Adrenal gland (tissue), 19 donors: Measurements from ENCODE around the gene UBL5. TPM values are rescaled to one million over a fixed set of nuclear protein-coding genes. Genes with fewer than 3 reads are reported as not detected.
A peak's percentile ranks its signal among the peaks of the same experiment; 100 is the strongest.
"Not testable (repeated sequence)": the region's sequence is repeated elsewhere in the genome, so short reads cannot be mapped to it uniquely, and the experiment has no call there.

ENCODE experiments used
- DNase-seq, 7 donors: peaks; one replicate each; pipeline ENCODE4 v3.0.0-alpha.2; 2019 to 2020
- H3K27ac ChIP-seq, 5 donors: fragments of 200-600 bp; sonication (generic) in 4 of 5; 1 replicate in 3 of 5; 2 replicates in 2 of 5; pipeline versions ENCODE4 v1.5.1 to v1.8.0; 2016 to 2020; ENCODE audit warnings: mild to moderate bottlenecking in 1 of 5
- H3K27me3 ChIP-seq: fragments of 200-600 bp; 2 replicates; pipeline ENCODE4 v1.8.0; 2021
- H3K36me3 ChIP-seq, 2 donors: fragments of 200-600 bp; replicated peaks in 1 of 2; 1 replicate in 1 of 2; 2 replicates in 1 of 2; pipeline versions ENCODE4 v1.5.1 to v1.8.0; 2018 to 2022
- H3K4me1 ChIP-seq, 2 donors: fragments of 200-600 bp; replicated peaks in 1 of 2; 1 replicate in 1 of 2; 2 replicates in 1 of 2; pipeline versions ENCODE4 v1.5.1 to v1.8.0; 2018 to 2021
- H3K4me3 ChIP-seq, 4 donors: fragments of 200-600 bp; sonication (generic) in 3 of 4; one replicate each; pipeline ENCODE4 v1.5.1; 2016 to 2018
- H3K9me3 ChIP-seq, 3 donors: fragments of 200-600 bp; sonication (generic) in 1 of 3; replicated peaks in 1 of 3; 1 replicate in 2 of 3; 2 replicates in 1 of 3; pipeline versions ENCODE4 v1.5.1 to v1.8.0; 2016 to 2021
- CTCF ChIP-seq, 6 experiments: fragments of 450-650 bp in 4 of 6; fragments of 200-600 bp in 2 of 6; sonication (generic) in 1 of 6; IDR thresholded peaks; 1 replicate in 5 of 6; 2 replicates in 1 of 6; pipeline versions ENCODE4 v1.5.1 to v1.8.0; 2016 to 2021; ENCODE audit warnings: antibody characterized with exemption in 6 of 6, mild to moderate bottlenecking in 2 of 6, moderate library complexity in 1 of 6
- POLR2A ChIP-seq, 2 donors: fragments of 450-650 bp; IDR thresholded peaks; one replicate each; pipeline ENCODE4 v1.6.1; 2017; ENCODE audit warnings: antibody characterized with exemption in 2 of 2, mild to moderate bottlenecking in 2 of 2, moderate library complexity in 1 of 2
- WGBS, 4 donors: extraction: QIAGEN DNeasy Blood & Tissue Kit in 2 of 4; methylation state at CpG; one replicate each; pipeline versions ENCODE4 v1.1.5 to v1.1.7; 2013 to 2017; 5-methylcytosine and 5-hydroxymethylcytosine counted together
- intact Hi-C, 2 donors: fragments of 100-400 bp; cut with DNase I; formaldehyde crosslinking; loops; one replicate each; pipeline versions ENCODE4 v1.14.1 to v1.15.0; 2022 to 2023
- long read RNA-seq, 10 donors: library from polyadenylated mRNA in 3 of 10; unstranded in 2 of 10; stranded (forward) in 1 of 10; transcript quantifications; one replicate each; pipeline ENCODE4 v2.0.0 and lab custom pipeline, GENCODE V29; 2021 to 2026
- polyA plus RNA-seq, 3 donors: library from polyadenylated mRNA; stranded (reverse); fragments of 200-250 nt in 2 of 3; fragments of 350-450 nt in 1 of 3; fragmentation: Illumina TruSeq in 1 of 3; extraction: RNeasy Lipid Tissue Mini Kit (QIAGEN cat#74804) in 1 of 3; gene quantifications; one replicate each; pipeline ENCODE4 v1.2.3, GENCODE V29; 2013 to 2014
- total RNA-seq, 9 donors: library from RNA; depleted of rRNA in 4 of 9; stranded (reverse); fragments of >200 nt in 4 of 9; fragments of 120-200 nt in 1 of 9; fragmentation: NEBNext Ultra II Directional in 1 of 9; extraction: Animal tissue kit (Norgen Biotek cat#: 25700) in 1 of 9; gene quantifications; one replicate each; pipeline versions ENCODE4 v1.1.0 to v1.2.4, GENCODE V29; 2013 to 2023
- donor health status: healthy with polysubstance abuse.
- donor health status: Bipolar disorder and iron deficiency.
- donor health status: DM: yes; HTN: yes; CAD: no.
- donor health status: DM: no; HTN: no; CAD: no.
- donor health status: DM: no; HTN: no; CAD: no.
- donor health status: DM: yes; HTN: yes; CAD: no.

UBL5 gene
- total RNA-seq (100 to 1,000 TPM; 410 to 722 (median 492) TPM), polyA plus RNA-seq (1,000 to 10,000 TPM in 2 of 3 donors, 100 to 1,000 TPM in 1; 352 to 2,424 (median 1,146) TPM)
- long read RNA-seq, donor 1, transcript UBL5-202 (5 exons, 432 nt) = major isoform, 368 of 490 reads
- long read RNA-seq, donor 1, transcript UBL5-201 (5 exons, 513 nt) = minor isoform, 44 of 490 reads
- long read RNA-seq, donor 1, partial matches to known transcripts = 55 of 490 reads
- long read RNA-seq, donor 1, other reads (novel, unspliced or antisense) = 21 of 490 reads
- long read RNA-seq, donor 2, transcript UBL5-202 (5 exons, 432 nt) = major isoform, 224 of 288 reads
- long read RNA-seq, donor 2, transcript UBL5-201 (5 exons, 513 nt) = minor isoform, 29 of 288 reads
- long read RNA-seq, donor 2, partial matches to known transcripts = 35 of 288 reads
- long read RNA-seq, donor 2, other reads (novel, unspliced or antisense) = 0 of 288 reads
- long read RNA-seq, donor 3, transcript UBL5-202 (5 exons, 432 nt) = major isoform, 223 of 314 reads
- long read RNA-seq, donor 3, transcript UBL5-201 (5 exons, 513 nt) = minor isoform, 26 of 314 reads
- long read RNA-seq, donor 3, partial matches to known transcripts = 52 of 314 reads
- long read RNA-seq, donor 3, other reads (novel, unspliced or antisense) = 7 of 314 reads
- long read RNA-seq, donor 4, transcript UBL5-201 (5 exons, 513 nt) = minor isoform, 33 of 327 reads
- long read RNA-seq, donor 4, transcript UBL5-202 (5 exons, 432 nt) = major isoform, 278 of 327 reads
- long read RNA-seq, donor 4, partial matches to known transcripts = 3 of 327 reads
- long read RNA-seq, donor 4, other reads (novel, unspliced or antisense) = 13 of 327 reads
- long read RNA-seq, donor 5, transcript UBL5-201 (5 exons, 513 nt) = minor isoform, 34 of 264 reads
- long read RNA-seq, donor 5, transcript UBL5-202 (5 exons, 432 nt) = major isoform, 209 of 264 reads
- long read RNA-seq, donor 5, partial matches to known transcripts = 10 of 264 reads
- long read RNA-seq, donor 5, other reads (novel, unspliced or antisense) = 10 of 264 reads
- long read RNA-seq, donor 6, transcript UBL5-202 (5 exons, 432 nt) = major isoform, 216 of 254 reads
- long read RNA-seq, donor 6, transcript UBL5-201 (5 exons, 513 nt) = minor isoform, 25 of 254 reads
- long read RNA-seq, donor 6, partial matches to known transcripts = 2 of 254 reads
- long read RNA-seq, donor 6, other reads (novel, unspliced or antisense) = 10 of 254 reads
- long read RNA-seq, donor 7, transcript UBL5-202 (5 exons, 432 nt) = major isoform, 155 of 212 reads
- long read RNA-seq, donor 7, transcript UBL5-201 (5 exons, 513 nt) = minor isoform, 21 of 212 reads
- long read RNA-seq, donor 7, partial matches to known transcripts = 36 of 212 reads
- long read RNA-seq, donor 7, other reads (novel, unspliced or antisense) = 0 of 212 reads
- long read RNA-seq, donor 8, transcript UBL5-202 (5 exons, 432 nt) = major isoform, 271 of 348 reads
- long read RNA-seq, donor 8, transcript UBL5-201 (5 exons, 513 nt) = minor isoform, 33 of 348 reads
- long read RNA-seq, donor 8, partial matches to known transcripts = 35 of 348 reads
- long read RNA-seq, donor 8, other reads (novel, unspliced or antisense) = 5 of 348 reads
- long read RNA-seq, donor 9, transcript UBL5-201 (5 exons, 513 nt) = minor isoform, 21 of 325 reads
- long read RNA-seq, donor 9, transcript UBL5-202 (5 exons, 432 nt) = major isoform, 247 of 325 reads
- long read RNA-seq, donor 9, partial matches to known transcripts = 55 of 325 reads
- long read RNA-seq, donor 9, other reads (novel, unspliced or antisense) = 0 of 325 reads
- long read RNA-seq, donor 10, transcript UBL5-202 (5 exons, 432 nt) = major isoform, 82 of 119 reads
- long read RNA-seq, donor 10, transcript UBL5-201 (5 exons, 513 nt) = minor isoform, 19 of 119 reads
- long read RNA-seq, donor 10, partial matches to known transcripts = 18 of 119 reads
- long read RNA-seq, donor 10, other reads (novel, unspliced or antisense) = 0 of 119 reads

GRCh38 chr19:9827289-9828238, at the start of gene UBL5:
Gene UBL5 (plus strand): TSS chr19:9827918. CDS start chr19:9828338, 420 bp downstream.
- Histone ChIP-seq H3K27me3 (no peaks in the 10 kb centered on the region), H3K36me3 (peaks cover 0 to 15% of the 10 kb centered on the region in 2 donors), H3K9me3 (no peaks in the 10 kb centered on the region), H3K27ac (peak within 1 kb of the TSS in 4 of 5 donors; percentile 41 to 86 (median 64)), H3K4me3 (peak within 1 kb of the TSS; percentile 58 to 96 (median 81)), H3K4me1 (peaks cover 7 to 22% of the 10 kb centered on the region in 2 donors)
- peak; percentile 83 to 94 (median 88) for DNase-seq
- 0 to 1% (median 0%) methylated on average over 5 to 62 of the region's 62 CpGs for WGBS, 4 donors
- TF ChIP-seq POLR2A (IDR thresholded peaks at IDR 0.05) (peak; percentile 61 to 79), CTCF (IDR thresholded peaks at IDR 0.05) (no peak)
- intact Hi-C loops = no loop called here

- TF ChIP-seq POLR2A (IDR thresholded peaks at IDR 0.05) (no peak), CTCF (IDR thresholded peaks at IDR 0.05) (no peak)
- intact Hi-C loops = no loop called here
- Histone ChIP-seq H3K9me3 (no peaks in the 10 kb centered on the region), H3K4me1 (peaks cover 9 to 11% of the 10 kb centered on the region in 2 donors), H3K27me3 (no peaks in the 10 kb centered on the region), H3K4me3 (no peak overlapping the region), H3K36me3 (no peaks in the 10 kb centered on the region), H3K27ac (no peak overlapping the region)
- 89 to 96% (median 92%) methylated on average over 2 of the region's 2 CpGs for WGBS, 4 donors
- no peak for DNase-seq
Observed at GRCh38 chr19:9782338-9782737, 45.4 kb upstream of the UBL5 start.

- H3K27me3 ChIP-seq, H3K4me3 ChIP-seq, DNase-seq, intact Hi-C loops, H3K36me3 ChIP-seq, H3K9me3 ChIP-seq: not testable (repeated sequence)
- Histone ChIP-seq H3K4me1 (peaks cover 9 to 11% of the 10 kb centered on the region in 2 donors), H3K27ac (peak overlapping the region in 2 of 5 donors; percentile 83 to 99)
- WGBS, 4 donors = 86 to 90% (median 89%) methylated on average over 6 of the region's 6 CpGs
Observed at GRCh38 chr19:9784163-9784496, 43.6 kb upstream of the UBL5 start.
